WTC11 (cell line): ENCODE measurements around the gene CSPG5.

Experiments
- ATF3 ChIP-seq: sonication (generic); formaldehyde crosslinking; conservative IDR thresholded peaks from 2 replicates; pipeline ENCODE4 v1.8.1; 2022; ENCODE audit warnings: mild to moderate bottlenecking, missing genetic modification reagents
- CBFB ChIP-seq: sonication (generic); formaldehyde crosslinking; IDR thresholded peaks from 2 replicates; pipeline ENCODE4 v1.8.1; 2022; ENCODE audit warnings: mild to moderate bottlenecking, low read depth, missing genetic modification reagents
- CREB1 ChIP-seq: sonication (generic); formaldehyde crosslinking; IDR thresholded peaks from 2 replicates; pipeline ENCODE4 v1.8.0; 2023; ENCODE audit warnings: mild to moderate bottlenecking, missing genetic modification reagents
- CTCF ChIP-seq: fragments of 200-600 bp; IDR thresholded peaks from 2 replicates; pipeline ENCODE4 v1.8.0; 2022; ENCODE audit warnings: antibody characterized with exemption
- FOXJ3 ChIP-seq: sonication (generic); formaldehyde crosslinking; IDR thresholded peaks from 2 replicates; pipeline ENCODE4 v1.9.0; 2021; ENCODE audit warnings: missing genetic modification reagents, mild to moderate bottlenecking, borderline replicate concordance
- FOXK1 ChIP-seq: sonication (generic); formaldehyde crosslinking; IDR thresholded peaks from 2 replicates; pipeline ENCODE4 v1.8.0; 2022; ENCODE audit warnings: mild to moderate bottlenecking, moderate library complexity, missing genetic modification reagents
- KAT7 ChIP-seq: sonication (generic); formaldehyde crosslinking; IDR thresholded peaks from 2 replicates; pipeline ENCODE4 v1.8.1; 2023; ENCODE audit warnings: missing genetic modification reagents, mild to moderate bottlenecking, borderline replicate concordance
- ZNF232 ChIP-seq: sonication (generic); formaldehyde crosslinking; IDR thresholded peaks from 2 replicates; pipeline ENCODE4 v1.8.0; 2022; ENCODE audit warnings: mild to moderate bottlenecking, missing genetic modification reagents
- ZNF671 ChIP-seq: fragments of 250-450 bp; sonication (Bioruptor Pico); IDR thresholded peaks from 2 replicates; pipeline ENCODE4 v1.8.0; 2021; ENCODE audit warnings: mild to moderate bottlenecking

GRCh38 chr3:47556351-47556750 lies 22.3 kb downstream of the CSPG5 start:
- TF ChIP-seq CTCF (no peak), ATF3 (CRISPR knock-in tag) (no peak), ZNF671 (no peak), FOXJ3 (CRISPR knock-in tag) (no peak), FOXK1 (CRISPR knock-in tag) (no peak), CBFB (no peak), ZNF232 (no peak), KAT7 (CRISPR knock-in tag) (no peak), CREB1 (CRISPR knock-in tag) (no peak)
